Peyer's patch (tissue), 4 donors: ENCODE measurements around the gene ZNF189. TPM values are rescaled to one million over a fixed set of nuclear protein-coding genes. Genes with fewer than 3 reads are reported as not detected.

Experiments
- DNase-seq, 3 donors: peaks; one replicate each; pipeline ENCODE4 v3.0.0-alpha.2; 2017 to 2019
- H3K27ac ChIP-seq, 4 donors: fragments of 200-600 bp; sonication (generic); one replicate each; pipeline ENCODE4 v1.5.1; 2016 to 2019
- H3K27me3 ChIP-seq, 2 donors: fragments of 200-600 bp; sonication (generic); one replicate each; pipeline ENCODE4 v1.5.1; 2019
- H3K36me3 ChIP-seq, 3 donors: fragments of 200-600 bp; sonication (generic); one replicate each; pipeline ENCODE4 v1.5.1; 2016 to 2019
- H3K4me1 ChIP-seq, 4 donors: fragments of 200-600 bp; sonication (generic); one replicate each; pipeline ENCODE4 v1.5.1; 2016 to 2019
- H3K4me3 ChIP-seq, 4 donors: fragments of 200-600 bp; sonication (generic); 1 replicate in 3 of 4; 2 replicates in 1 of 4; pipeline ENCODE4 v1.5.1; 2016 to 2019; ENCODE audit warnings: mild to moderate bottlenecking in 1 of 4
- H3K9me3 ChIP-seq, 4 donors: fragments of 200-600 bp; sonication (generic); one replicate each; pipeline ENCODE4 v1.5.1; 2016 to 2019; ENCODE audit warnings: mild to moderate bottlenecking in 1 of 4
- POLR2A ChIP-seq, 2 donors: fragments of 450-650 bp; IDR thresholded peaks; one replicate each; pipeline ENCODE4 v1.5.1; 2017; ENCODE audit warnings: antibody characterized with exemption in 2 of 2, mild to moderate bottlenecking in 2 of 2, moderate library complexity in 2 of 2
- total RNA-seq, 4 donors: library from RNA; depleted of rRNA; stranded (reverse); fragments of >200 nt; gene quantifications; one replicate each; pipeline ENCODE4 v1.1.0, GENCODE V29; 2016
- TF ChIP-seq, protein P1 (sequence below), 6 experiments: fragments of 450-650 bp in 4 of 6; fragments of 200-600 bp in 2 of 6; sonication (generic) in 1 of 6; IDR thresholded peaks; one replicate each; pipeline ENCODE4 v1.5.1; 2017 to 2019; ENCODE audit warnings: antibody characterized with exemption in 6 of 6, mild to moderate bottlenecking in 3 of 6, moderate library complexity in 1 of 6

The ZNF189 gene
- total RNA-seq, 4 donors from 2014 or later, result 22.8 to 33.0 (median 25.7) TPM

DNA sequence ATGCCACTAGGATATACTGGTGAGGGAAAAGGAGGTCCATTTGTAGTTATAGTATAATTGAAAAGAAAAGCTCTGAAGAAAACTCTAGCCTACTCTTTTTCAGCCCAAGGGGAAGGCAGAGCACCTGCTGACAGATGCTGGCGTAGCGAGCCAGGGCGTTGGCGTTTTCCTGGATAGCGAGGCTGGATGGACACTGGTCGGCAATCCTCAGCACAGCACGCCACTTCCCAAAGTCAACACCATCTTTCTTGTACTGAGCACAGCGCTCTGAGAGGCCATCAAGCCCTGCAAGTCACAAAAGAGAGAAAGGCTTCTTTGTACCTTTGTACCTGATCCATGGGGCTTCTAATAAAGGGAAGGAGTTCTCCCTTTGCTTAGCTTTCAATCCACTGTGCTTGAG, 28.7 kb downstream of the ZNF189 start:
- Histone ChIP-seq H3K27me3 (no peaks in the 10 kb centered on the region), H3K27ac (peak overlapping the region in 3 of 4 donors; percentile 1 to 54 (median 13)), H3K4me3 (no peak overlapping the region), H3K9me3 (no peaks in the 10 kb centered on the region), H3K4me1 (peaks cover 0 to 5% (median 0%) of the 10 kb centered on the region in 4 donors), H3K36me3 (peaks cover 0 to 76% (median 0%) of the 10 kb centered on the region in 3 donors)
- DNase-seq, result no peak
- no peak for TF ChIP-seq POLR2A (IDR thresholded peaks at IDR 0.05)
- TF ChIP-seq, protein P1, sequence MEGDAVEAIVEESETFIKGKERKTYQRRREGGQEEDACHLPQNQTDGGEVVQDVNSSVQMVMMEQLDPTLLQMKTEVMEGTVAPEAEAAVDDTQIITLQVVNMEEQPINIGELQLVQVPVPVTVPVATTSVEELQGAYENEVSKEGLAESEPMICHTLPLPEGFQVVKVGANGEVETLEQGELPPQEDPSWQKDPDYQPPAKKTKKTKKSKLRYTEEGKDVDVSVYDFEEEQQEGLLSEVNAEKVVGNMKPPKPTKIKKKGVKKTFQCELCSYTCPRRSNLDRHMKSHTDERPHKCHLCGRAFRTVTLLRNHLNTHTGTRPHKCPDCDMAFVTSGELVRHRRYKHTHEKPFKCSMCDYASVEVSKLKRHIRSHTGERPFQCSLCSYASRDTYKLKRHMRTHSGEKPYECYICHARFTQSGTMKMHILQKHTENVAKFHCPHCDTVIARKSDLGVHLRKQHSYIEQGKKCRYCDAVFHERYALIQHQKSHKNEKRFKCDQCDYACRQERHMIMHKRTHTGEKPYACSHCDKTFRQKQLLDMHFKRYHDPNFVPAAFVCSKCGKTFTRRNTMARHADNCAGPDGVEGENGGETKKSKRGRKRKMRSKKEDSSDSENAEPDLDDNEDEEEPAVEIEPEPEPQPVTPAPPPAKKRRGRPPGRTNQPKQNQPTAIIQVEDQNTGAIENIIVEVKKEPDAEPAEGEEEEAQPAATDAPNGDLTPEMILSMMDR (IDR thresholded peaks at IDR 0.05), result no peak

DNA sequence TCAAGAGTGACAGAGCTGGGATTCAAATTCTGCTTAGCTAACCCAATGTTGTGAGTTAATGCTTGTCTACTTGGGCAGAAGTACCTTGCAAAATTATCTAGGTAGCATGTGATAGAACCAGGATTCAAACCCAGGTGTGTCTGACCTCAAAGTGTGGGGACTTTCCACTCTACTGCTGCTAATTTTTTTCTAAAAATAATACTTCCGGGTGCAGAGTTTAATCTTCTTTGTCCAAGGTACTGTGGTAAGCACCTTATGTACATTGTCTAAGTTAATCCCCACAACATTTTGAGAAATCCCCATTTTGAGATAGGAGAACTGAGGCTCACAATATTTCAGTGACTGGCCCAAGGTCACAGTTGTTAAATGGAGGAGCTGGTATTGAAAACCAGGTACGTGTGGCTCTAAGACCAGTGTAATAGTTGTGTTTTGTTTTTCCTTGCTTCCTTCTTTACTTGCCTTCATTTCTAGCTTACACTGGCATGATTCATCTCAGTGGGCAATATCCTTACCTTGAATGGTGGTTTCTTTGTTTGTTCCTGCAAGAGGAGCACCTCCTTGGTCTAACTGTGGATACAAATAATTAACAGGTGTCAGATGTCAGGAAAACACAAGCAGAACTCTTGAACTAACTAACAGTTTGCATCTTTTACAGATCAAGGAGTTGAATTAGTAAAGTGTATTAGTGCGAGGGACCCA, 29.5 kb downstream of the ZNF189 start:
- Histone ChIP-seq H3K4me1 (peaks cover 0 to 5% (median 0%) of the 10 kb centered on the region in 4 donors), H3K4me3 (no peak overlapping the region), H3K27me3 (no peaks in the 10 kb centered on the region), H3K36me3 (peaks cover 0 to 72% (median 0%) of the 10 kb centered on the region in 3 donors), H3K9me3 (no peaks in the 10 kb centered on the region), H3K27ac (peak overlapping the region in 2 of 4 donors; percentile 13 to 54)
- no peak for DNase-seq
- TF ChIP-seq, protein P1 (IDR thresholded peaks at IDR 0.05), result no peak
- TF ChIP-seq POLR2A (IDR thresholded peaks at IDR 0.05), result no peak

DNA sequence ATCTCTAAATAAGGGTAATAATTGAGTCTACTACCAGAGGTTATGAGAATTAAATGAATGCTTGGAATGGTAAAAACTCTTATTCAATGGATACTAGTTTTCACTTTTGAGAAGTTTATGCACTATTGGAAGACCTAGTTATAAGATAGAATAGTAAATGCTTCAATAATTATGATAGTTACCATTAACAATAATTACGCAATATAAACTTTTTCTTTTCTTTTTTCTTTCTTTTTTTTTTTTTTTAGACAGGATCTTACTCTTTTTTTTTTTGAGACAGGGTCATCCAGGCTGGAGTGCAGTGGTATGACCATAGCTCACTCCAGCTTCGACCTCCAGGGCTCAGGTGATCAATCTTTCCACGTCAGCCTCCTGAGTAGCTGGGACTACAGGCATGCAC, 30.3 kb downstream of the ZNF189 start:
- no peak for DNase-seq
- peaks cover 0 to 67% (median 0%) of the 10 kb centered on the region in 3 donors for H3K36me3 ChIP-seq
- H3K4me3 ChIP-seq, result no peak overlapping the region
- no peaks in the 10 kb centered on the region for H3K9me3 ChIP-seq
- H3K27ac ChIP-seq, result peak overlapping the region in 2 of 4 donors; percentile 13 to 36
- H3K4me1 ChIP-seq, result peaks cover 0 to 5% (median 0%) of the 10 kb centered on the region in 4 donors
- no peak for TF ChIP-seq POLR2A (IDR thresholded peaks at IDR 0.05)
- TF ChIP-seq, protein P1 (IDR thresholded peaks at IDR 0.05), result no peak
- H3K27me3 ChIP-seq, result no peaks in the 10 kb centered on the region

DNA sequence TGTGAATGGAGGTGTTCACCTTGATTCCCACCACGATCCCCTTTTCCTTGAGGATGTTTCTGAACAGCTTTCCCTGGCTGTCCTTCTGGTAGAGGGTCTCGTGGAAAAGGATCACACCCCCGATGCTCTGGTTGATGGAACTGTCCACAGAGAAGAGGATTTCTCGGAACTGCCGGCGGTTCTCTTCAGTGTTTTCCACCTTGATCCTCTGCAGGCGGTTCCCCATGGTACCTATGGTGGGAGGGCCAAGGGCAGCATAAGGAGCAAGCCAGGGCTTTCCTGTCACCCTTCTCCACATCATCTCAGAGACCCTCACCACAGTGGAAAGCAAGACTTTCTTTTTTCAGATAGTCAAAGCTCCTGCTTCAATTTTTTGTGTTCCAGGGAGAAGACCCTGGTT, 31.1 kb downstream of the ZNF189 start:
- Histone ChIP-seq H3K36me3 (peaks cover 0 to 68% (median 0%) of the 10 kb centered on the region in 3 donors), H3K4me3 (no peak overlapping the region), H3K27me3 (no peaks in the 10 kb centered on the region), H3K9me3 (no peaks in the 10 kb centered on the region), H3K4me1 (peaks cover 0 to 5% (median 0%) of the 10 kb centered on the region in 4 donors), H3K27ac (peak overlapping the region in 1 of 4 donors; percentile 83)
- no peak for DNase-seq
- TF ChIP-seq, protein P1 (IDR thresholded peaks at IDR 0.05), result no peak
- TF ChIP-seq POLR2A (IDR thresholded peaks at IDR 0.05), result no peak

DNA sequence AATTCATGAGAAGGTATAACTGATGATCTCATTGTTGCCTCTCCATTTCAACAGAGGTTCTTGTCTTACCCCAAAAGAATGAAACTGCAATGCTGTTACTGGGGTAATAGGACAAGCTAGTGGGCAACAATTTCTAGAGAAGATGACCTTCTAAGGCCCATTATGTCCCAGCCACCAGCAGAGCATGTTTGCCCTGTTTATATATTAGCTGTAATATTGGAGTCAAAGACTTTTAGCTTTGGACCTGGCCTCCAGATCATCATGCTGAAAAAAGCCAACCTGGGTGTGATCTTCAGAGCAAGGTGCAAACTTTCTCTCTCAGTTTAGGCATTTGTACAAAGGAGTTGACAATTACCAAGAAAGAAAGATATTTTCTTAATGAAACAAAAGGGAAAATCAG, 33.5 kb downstream of the ZNF189 start:
- H3K36me3 ChIP-seq, result peaks cover 0 to 49% (median 0%) of the 10 kb centered on the region in 3 donors
- peak overlapping the region in 3 of 4 donors; percentile 63 to 90 (median 83) for H3K27ac ChIP-seq
- no peak for DNase-seq
- H3K4me1 ChIP-seq, result peaks cover 0 to 3% (median 0%) of the 10 kb centered on the region in 4 donors
- TF ChIP-seq, protein P1 (IDR thresholded peaks at IDR 0.05), result no peak
- TF ChIP-seq POLR2A (IDR thresholded peaks at IDR 0.05), result no peak
- no peaks in the 10 kb centered on the region for H3K27me3 ChIP-seq
- H3K4me3 ChIP-seq, result peak overlapping the region in 2 of 4 donors; percentile 52 to 54
- no peaks in the 10 kb centered on the region for H3K9me3 ChIP-seq
